GM12891 (cell line): ENCODE measurements around the gene AKAP3.
A peak's percentile ranks its signal among the peaks of the same experiment; 100 is the strongest.

Source experiments
- DNase-seq: peaks from one replicate; pipeline ENCODE4 v3.0.0; 2011; ENCODE audit warnings: low spot score; ENCODE audit not compliant: insufficient read length
- FAIRE-seq: peaks from 2 replicates; lab custom pipeline; 2011; peaks lifted over from hg19 to GRCh38; lab: Jason Lieb, UNC
- PAX5 ChIP-seq: IDR thresholded peaks from 2 replicates; pipeline ENCODE4 v1.6.1; 2011; ENCODE audit warnings: low read length, moderate library complexity, mild to moderate bottlenecking; ENCODE audit not compliant: insufficient read depth, severe bottlenecking
- POLR2A ChIP-seq: IDR thresholded peaks from 2 replicates; pipeline ENCODE4 v1.6.1; 2011; ENCODE audit warnings: low read depth, low read length, control low read depth
- POLR2AphosphoS5 ChIP-seq: IDR thresholded peaks from 2 replicates; pipeline ENCODE4 v1.6.1; 2011; ENCODE audit warnings: low read depth, low read length, control low read depth
- POU2F2 ChIP-seq: IDR thresholded peaks from 2 replicates; pipeline ENCODE4 v1.6.1; 2011; ENCODE audit warnings: low read depth, mild to moderate bottlenecking, control low read depth, low read length, moderate library complexity
- SPI1 ChIP-seq: IDR thresholded peaks from 2 replicates; pipeline ENCODE4 v1.6.1; 2011; ENCODE audit warnings: low read depth, low read length, control low read depth
- TAF1 ChIP-seq: IDR thresholded peaks from 2 replicates; pipeline ENCODE4 v1.6.1; 2011; ENCODE audit warnings: low read depth, low read length, control low read depth

Gene AKAP3

GRCh38 chr12:4607056-4607455 is 41.8 kb downstream of the AKAP3 start:
- DNase-seq: no peak
- FAIRE-seq: no peak
- TF ChIP-seq POU2F2 (no peak), SPI1 (no peak), PAX5 (no peak), TAF1 (no peak), POLR2AphosphoS5 (no peak), POLR2A (no peak)

GRCh38 chr12:4604684-4605193 is 44.1 kb downstream of the AKAP3 start:
- DNase-seq: peak; percentile 56
- FAIRE-seq: peak; percentile 98
- TF ChIP-seq POLR2AphosphoS5 (peak; percentile 47; the same call in 1 of the 2 replicates), PAX5 (no peak), POLR2A (peak; percentile 51; the same call in 1 of the 2 replicates), TAF1 (peak; percentile 22; the same call in 1 of the 2 replicates), SPI1 (peak; percentile 71), POU2F2 (peak; percentile 34; the same call in 1 of the 2 replicates)

GRCh38 chr12:4603946-4604345 is 44.9 kb downstream of the AKAP3 start:
- TF ChIP-seq SPI1 (no peak), POLR2A (no peak), POU2F2 (no peak), PAX5 (no peak), POLR2AphosphoS5 (no peak), TAF1 (no peak)
- DNase-seq (no peak), FAIRE-seq (no peak)

- no peak for TF ChIP-seq POLR2AphosphoS5
- TF ChIP-seq POU2F2: no peak
- TF ChIP-seq SPI1: no peak
- TF ChIP-seq PAX5: no peak
- TF ChIP-seq POLR2A: no peak
- no peak for TF ChIP-seq TAF1
- FAIRE-seq: no peak
- DNase-seq: no peak
Observed at GRCh38 chr12:4603421-4603820, 45.4 kb downstream of the AKAP3 start.

GRCh38 chr12:4595881-4596280 is 53.0 kb downstream of the AKAP3 start:
- no peak for DNase-seq
- TF ChIP-seq PAX5 (no peak), POLR2A (no peak), SPI1 (no peak), TAF1 (no peak), POLR2AphosphoS5 (no peak), POU2F2 (no peak)
- FAIRE-seq: no peak

- DNase-seq (no peak), FAIRE-seq (no peak)
Observed at GRCh38 chr12:4591180-4591687, 57.6 kb downstream of the AKAP3 start.

GRCh38 chr12:4589941-4590340 is 58.9 kb downstream of the AKAP3 start:
- no peak for TF ChIP-seq POLR2AphosphoS5
- TF ChIP-seq SPI1: no peak
- TF ChIP-seq POLR2A: no peak
- TF ChIP-seq TAF1: no peak
- TF ChIP-seq PAX5: no peak
- no peak for TF ChIP-seq POU2F2
- DNase-seq (no peak), FAIRE-seq (no peak)

More at GRCh38 chr12:4591180-4591687, 57.6 kb downstream of the AKAP3 start:
- no peak for TF ChIP-seq POU2F2
- TF ChIP-seq POLR2A: no peak
- no peak for TF ChIP-seq PAX5
- no peak for TF ChIP-seq POLR2AphosphoS5
- TF ChIP-seq TAF1: no peak
- TF ChIP-seq SPI1: no peak

- TF ChIP-seq POLR2A (no peak), PAX5 (no peak), POU2F2 (no peak), POLR2AphosphoS5 (no peak), TAF1 (no peak), SPI1 (no peak)
- FAIRE-seq: no peak
- no peak for DNase-seq
Observed at GRCh38 chr12:4588916-4589315, 59.9 kb downstream of the AKAP3 start.

- FAIRE-seq: no peak
- TF ChIP-seq SPI1 (no peak), POU2F2 (no peak), POLR2AphosphoS5 (no peak)
- DNase-seq: no peak
Observed at GRCh38 chr12:4587108-4587507, 61.7 kb downstream of the AKAP3 start.

GRCh38 chr12:4586500-4586899 is 62.4 kb downstream of the AKAP3 start:
- no peak for TF ChIP-seq TAF1
- TF ChIP-seq PAX5: no peak
- no peak for TF ChIP-seq POLR2A
- no peak for TF ChIP-seq POU2F2
- no peak for TF ChIP-seq POLR2AphosphoS5
- no peak for TF ChIP-seq SPI1
- no peak for DNase-seq
- no peak for FAIRE-seq
